Stimulated activated naive CD8-positive, alpha-beta T cell treated with anti-CD3 and anti-CD28 coated beads, Interleukin-15, Interleukin-2, amounts not matched to agents 100 ng/mL and 50 ng/mL, for 24 hours (primary cell): ENCODE results near the gene ARAF.
A peak's percentile ranks its signal among the peaks of the same experiment; 100 is the strongest.

Source experiments
- H3K27ac Mint-ChIP-seq: one replicate; pipeline ENCODE4 v1.8.0; 2021; ENCODE audit warnings: mild to moderate bottlenecking, mixed read lengths
- H3K27me3 Mint-ChIP-seq: one replicate; pipeline ENCODE4 v1.8.0; 2021; ENCODE audit warnings: mixed read lengths
- H3K36me3 Mint-ChIP-seq: one replicate; pipeline ENCODE4 v1.8.0; 2021; ENCODE audit warnings: low read depth, mixed read lengths
- H3K4me1 Mint-ChIP-seq: one replicate; pipeline ENCODE4 v1.8.0; 2021; ENCODE audit warnings: low read depth, mixed read lengths
- H3K4me3 Mint-ChIP-seq: one replicate; pipeline ENCODE4 v1.8.0; 2021; ENCODE audit warnings: mild to moderate bottlenecking, mixed read lengths
- H3K9me3 Mint-ChIP-seq: one replicate; pipeline ENCODE4 v1.8.0; 2021; ENCODE audit warnings: mixed read lengths

The ARAF gene

DNA sequence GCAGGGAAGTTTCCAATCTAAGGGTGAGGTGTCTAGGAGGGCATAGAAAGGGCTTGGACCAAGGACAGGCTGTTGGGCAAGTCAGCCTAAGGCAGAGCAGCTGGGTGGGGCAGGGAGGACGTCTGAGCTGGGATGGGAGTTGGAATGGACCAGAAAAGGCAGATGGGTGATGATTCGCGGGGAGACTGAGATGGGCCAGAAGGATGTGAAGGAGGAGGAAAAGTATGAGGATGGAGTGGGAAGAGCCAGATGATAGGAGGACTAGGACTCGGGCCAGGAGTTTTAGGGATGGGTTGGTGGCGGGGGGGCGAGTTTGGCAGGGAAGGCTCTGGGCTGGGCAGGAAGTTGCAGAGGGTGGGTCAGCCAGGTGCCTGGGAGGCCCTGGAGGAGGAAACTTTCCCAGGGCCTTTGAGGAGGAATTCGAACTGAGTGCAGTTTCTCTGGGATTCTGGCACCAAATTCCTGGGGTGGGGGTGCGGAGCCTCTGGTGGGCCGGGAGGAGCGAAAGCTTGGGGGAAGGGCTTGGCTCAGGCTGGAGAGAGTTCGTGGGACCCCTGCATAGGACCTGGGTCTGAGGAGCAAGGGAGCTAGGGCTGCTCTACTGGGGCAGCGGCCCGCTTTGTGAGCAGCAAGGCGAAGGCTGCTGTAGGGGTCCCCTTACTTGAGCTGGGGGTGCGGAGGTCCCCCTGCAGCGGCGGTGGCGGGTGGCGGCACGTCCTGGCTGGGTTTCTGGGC, 12.5 kb downstream of the ARAF start:
- Mint-ChIP-seq H3K36me3 (peaks cover 23% of the 10 kb centered on the region), H3K27me3 (peaks cover 9% of the 10 kb centered on the region), H3K9me3 (no peaks in the 10 kb centered on the region), H3K4me3 (peak overlapping the region; percentile 6), H3K4me1 (peaks cover 10% of the 10 kb centered on the region), H3K27ac (no peak overlapping the region)

DNA sequence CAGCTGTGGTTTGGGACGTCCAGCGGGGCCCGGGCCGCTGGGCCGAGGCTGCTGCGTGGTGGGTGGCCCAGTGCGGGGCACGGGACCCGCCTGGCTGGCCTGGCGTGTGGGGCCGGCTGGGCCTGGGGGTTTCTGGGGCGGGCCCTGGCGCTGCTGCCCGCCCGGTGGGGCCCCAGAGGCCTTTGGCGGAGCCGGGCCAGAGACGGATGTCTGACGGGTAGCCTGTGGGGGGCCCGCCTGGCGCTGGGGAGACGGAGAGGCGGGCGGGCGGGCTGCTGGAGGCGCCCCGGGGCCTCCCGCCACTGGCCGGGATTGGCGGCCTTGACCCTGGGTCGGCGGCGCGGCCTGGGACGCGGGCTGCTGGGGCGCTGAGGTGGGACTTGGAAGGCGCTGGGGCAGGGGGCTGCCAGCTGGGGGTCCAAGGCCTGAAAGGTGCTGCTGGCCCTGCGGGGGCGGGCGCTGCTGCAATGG, 13.1 kb downstream of the ARAF start:
- H3K4me1 Mint-ChIP-seq = peaks cover 13% of the 10 kb centered on the region
- H3K36me3 Mint-ChIP-seq = peaks cover 20% of the 10 kb centered on the region
- no peaks in the 10 kb centered on the region for H3K9me3 Mint-ChIP-seq
- H3K4me3 Mint-ChIP-seq = no peak overlapping the region
- H3K27me3 Mint-ChIP-seq = peaks cover 9% of the 10 kb centered on the region
- H3K27ac Mint-ChIP-seq = no peak overlapping the region

DNA sequence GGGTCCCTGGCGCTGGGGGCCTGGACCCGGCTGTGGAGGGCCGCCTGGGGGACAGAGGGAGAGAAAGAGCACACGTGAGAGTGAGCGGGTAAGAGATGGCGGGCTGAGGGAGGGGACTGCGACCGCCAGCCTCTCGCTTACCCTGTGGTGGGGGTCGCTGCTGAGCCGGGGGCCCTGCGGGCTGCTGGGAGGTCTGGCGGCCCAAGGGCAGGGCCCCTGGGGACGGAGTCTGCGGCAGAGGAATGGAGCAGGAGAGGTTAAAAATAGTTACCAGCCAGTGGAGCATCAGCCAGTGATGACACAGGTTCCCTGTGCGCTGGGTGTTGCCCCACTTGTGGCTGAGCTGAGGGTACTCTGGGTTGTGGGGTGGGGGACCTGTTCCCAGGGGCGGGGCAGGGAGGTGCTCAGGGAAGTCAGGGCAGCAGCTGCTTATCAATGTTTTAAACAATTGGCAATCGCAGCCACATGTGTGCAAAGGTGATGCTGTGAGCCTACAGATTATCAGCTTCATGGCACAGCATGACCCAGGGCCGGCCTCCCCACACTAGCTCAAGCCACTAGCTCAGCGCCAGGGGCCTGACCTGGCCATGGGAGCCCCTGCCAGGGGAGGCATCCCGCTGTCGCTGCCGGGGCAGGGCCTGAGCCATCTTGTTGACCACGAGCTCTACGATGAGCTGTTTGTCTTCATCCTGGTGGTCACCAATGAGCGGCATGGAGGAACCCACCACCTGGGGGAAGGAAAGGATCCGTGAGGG, 13.7 kb downstream of the ARAF start:
- peaks cover 17% of the 10 kb centered on the region for H3K36me3 Mint-ChIP-seq
- peaks cover 18% of the 10 kb centered on the region for H3K4me1 Mint-ChIP-seq
- no peaks in the 10 kb centered on the region for H3K9me3 Mint-ChIP-seq
- no peak overlapping the region for H3K4me3 Mint-ChIP-seq
- no peak overlapping the region for H3K27ac Mint-ChIP-seq
- peaks cover 9% of the 10 kb centered on the region for H3K27me3 Mint-ChIP-seq

DNA sequence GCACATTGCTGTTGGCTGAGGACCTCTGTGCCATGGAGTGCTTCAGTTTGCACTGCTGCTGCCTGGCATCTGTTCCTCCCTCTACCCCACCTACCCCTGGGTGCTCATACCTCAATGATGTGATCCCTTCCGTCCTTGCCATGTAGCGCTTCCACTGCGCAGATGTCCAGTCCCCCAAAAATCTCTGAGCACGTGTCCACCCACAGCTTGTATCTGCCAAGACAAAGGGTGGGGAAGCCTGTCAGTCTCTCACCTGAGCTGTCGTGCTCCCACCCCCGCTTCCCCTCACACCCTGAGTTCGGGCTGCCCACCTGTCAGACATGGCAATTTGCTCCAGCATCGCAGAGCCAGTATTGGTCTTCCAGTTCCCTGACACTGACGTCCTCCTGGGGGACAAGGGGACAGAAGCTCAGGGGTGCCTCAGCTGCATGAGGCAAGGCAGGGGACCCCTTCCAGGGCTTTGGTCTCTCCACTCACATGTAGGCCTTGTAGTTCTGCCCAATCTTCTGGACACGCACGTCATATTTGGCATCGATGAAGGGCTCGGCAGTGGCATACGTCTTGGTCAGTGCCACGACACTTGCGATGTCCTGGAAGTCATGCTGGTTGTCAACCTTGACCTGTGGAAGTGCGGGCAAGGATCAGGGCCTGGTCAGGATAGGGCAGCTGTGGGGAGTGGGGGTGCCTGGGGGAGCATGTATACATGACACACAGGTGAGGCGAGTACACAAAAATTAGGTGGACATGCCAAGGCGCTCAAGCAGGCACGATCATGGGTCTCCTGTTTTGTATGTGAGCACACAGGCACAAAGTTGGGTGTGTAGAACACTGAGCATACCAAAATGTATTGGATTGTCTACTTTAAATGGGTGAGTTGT, 15.3 kb downstream of the ARAF start:
- Mint-ChIP-seq H3K27ac (no peak overlapping the region), H3K4me1 (peaks cover 26% of the 10 kb centered on the region), H3K9me3 (no peaks in the 10 kb centered on the region), H3K4me3 (no peak overlapping the region), H3K27me3 (peaks cover 9% of the 10 kb centered on the region), H3K36me3 (peaks cover 11% of the 10 kb centered on the region)

DNA sequence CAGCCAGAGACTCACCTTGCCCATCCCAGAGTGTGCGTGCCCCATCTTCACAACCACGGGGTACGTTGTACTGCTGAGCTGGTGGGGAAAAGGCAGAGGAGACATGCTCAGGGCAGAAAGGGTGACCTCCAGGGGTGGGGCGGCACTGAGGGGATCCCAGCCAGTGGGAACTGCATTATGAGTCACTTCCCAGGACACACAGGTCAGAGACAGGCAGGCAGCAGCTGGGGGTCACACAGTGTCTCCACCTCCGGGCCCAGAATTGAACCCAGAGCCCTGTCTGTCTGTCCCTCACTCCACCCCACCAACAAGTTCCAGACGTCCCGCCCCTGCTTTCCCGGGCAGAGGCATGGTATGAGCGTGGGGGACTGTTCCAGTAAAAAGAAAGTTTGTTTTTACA, 16.4 kb downstream of the ARAF start:
- H3K36me3 Mint-ChIP-seq = no peaks in the 10 kb centered on the region
- no peak overlapping the region for H3K27ac Mint-ChIP-seq
- H3K4me3 Mint-ChIP-seq = no peak overlapping the region
- H3K27me3 Mint-ChIP-seq = peaks cover 9% of the 10 kb centered on the region
- peaks cover 36% of the 10 kb centered on the region for H3K4me1 Mint-ChIP-seq
- H3K9me3 Mint-ChIP-seq = no peaks in the 10 kb centered on the region

DNA sequence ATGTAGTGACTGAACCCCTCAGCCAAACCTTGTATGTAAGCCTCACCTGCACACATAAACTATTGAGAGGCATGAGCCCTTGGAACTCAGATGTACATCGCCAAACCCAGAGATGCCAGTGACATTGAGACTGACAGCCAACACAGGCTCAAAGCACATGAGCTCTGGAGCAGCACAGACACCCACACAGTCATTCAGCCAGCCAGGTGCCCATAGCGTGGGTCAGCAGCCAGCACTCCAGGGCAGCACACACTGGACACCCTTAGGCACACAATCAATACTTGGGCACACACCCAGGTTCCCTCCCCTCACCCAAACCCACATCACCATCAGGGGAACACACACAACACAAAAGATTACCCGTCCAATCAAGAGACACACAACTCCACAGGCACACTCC, 16.9 kb downstream of the ARAF start:
- Mint-ChIP-seq H3K4me3 (no peak overlapping the region), H3K36me3 (no peaks in the 10 kb centered on the region), H3K27ac (no peak overlapping the region), H3K9me3 (no peaks in the 10 kb centered on the region), H3K27me3 (peaks cover 9% of the 10 kb centered on the region), H3K4me1 (peaks cover 41% of the 10 kb centered on the region)

DNA sequence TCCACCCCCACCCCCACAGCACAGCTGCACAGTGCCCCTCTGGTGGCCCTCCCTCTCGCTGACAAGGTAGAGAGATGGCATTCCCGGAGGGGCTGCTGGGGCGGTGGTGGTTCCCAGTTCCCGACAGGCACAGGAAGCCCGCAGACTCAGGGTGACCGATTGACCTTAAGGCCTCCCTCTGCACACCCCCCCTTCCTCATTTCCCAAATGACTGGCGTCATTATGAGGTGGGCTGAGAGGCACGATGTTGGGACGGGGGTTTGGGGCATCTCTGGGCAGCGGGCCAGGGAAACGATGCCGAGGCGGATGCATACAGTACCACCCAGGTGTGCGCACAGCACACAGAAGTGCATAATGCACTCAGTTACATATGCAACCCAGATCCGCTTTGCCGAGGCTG, 17.7 kb downstream of the ARAF start:
- H3K27me3 Mint-ChIP-seq = peaks cover 4% of the 10 kb centered on the region
- H3K27ac Mint-ChIP-seq = no peak overlapping the region
- H3K36me3 Mint-ChIP-seq = peaks cover 2% of the 10 kb centered on the region
- no peaks in the 10 kb centered on the region for H3K9me3 Mint-ChIP-seq
- peaks cover 42% of the 10 kb centered on the region for H3K4me1 Mint-ChIP-seq
- H3K4me3 Mint-ChIP-seq = no peak overlapping the region

DNA sequence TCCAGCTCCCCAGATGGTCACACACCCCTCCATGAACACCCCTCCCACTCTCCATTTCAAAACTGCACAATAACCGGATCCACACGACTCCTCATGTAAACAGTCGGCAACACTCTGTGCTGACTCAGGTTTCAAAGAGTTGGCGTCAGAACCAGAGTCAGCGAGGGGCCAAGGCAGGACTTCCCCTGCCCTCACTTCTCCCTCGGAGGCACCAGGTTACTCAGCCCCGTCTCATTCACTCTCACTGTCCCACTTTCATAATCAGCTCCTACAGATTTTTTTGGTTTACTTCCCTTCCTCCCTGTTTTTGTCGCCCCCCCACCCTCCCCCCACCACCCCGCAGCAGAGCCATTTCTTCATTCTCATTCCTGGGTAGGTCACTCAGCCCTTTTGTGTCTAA, 18.5 kb downstream of the ARAF start:
- Mint-ChIP-seq H3K4me1 (peaks cover 50% of the 10 kb centered on the region), H3K36me3 (peaks cover 5% of the 10 kb centered on the region), H3K27me3 (peaks cover 4% of the 10 kb centered on the region), H3K27ac (no peak overlapping the region), H3K4me3 (no peak overlapping the region), H3K9me3 (no peaks in the 10 kb centered on the region)

DNA sequence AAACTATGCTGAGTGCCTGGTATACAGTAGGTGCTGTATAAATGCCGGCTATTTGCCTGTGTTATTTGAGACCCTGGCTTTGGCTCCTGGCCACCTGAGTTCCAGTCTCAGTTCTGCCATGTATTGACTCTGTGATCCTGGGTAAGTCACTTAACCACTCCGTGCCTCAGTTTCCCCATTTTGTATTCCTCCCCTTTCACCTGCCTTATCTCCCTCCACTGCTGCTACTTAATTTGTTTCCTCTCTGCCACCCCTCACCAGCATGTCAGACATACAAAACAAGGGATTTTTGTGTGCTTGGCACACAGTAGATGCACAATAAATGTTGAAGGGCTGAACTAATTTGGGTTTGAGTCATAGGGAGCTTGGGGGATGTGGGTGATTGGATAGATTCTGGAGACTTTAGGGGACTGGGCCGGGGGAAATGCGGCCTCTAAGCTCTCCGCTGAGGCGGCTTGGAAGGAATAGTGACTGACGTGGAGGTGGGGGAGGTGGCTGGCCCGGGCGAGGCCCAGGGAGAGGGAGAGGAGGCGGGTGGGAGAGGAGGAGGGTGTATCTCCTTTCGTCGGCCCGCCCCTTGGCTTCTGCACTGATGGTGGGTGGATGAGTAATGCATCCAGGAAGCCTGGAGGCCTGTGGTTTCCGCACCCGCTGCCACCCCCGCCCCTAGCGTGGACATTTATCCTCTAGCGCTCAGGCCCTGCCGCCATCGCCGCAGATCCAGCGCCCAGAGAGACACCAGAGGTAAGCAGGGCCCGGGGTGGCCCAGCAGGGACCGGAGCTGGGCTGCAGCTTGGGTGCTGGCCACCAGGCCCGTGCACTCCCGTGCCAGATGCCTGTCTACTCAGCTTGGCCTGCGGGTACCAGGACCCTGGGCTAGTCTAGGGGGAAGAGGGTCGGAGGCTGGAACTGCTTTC, 21.0 kb downstream of the ARAF start, which contains the start of gene TIMP1:
Gene TIMP1 (plus strand): TSS at position 706 of the 917 bp plus-strand sequence. CDS start 980 bp downstream, outside the sequence.
- H3K9me3 Mint-ChIP-seq = no peaks in the 10 kb centered on the region
- peaks cover 54% of the 10 kb centered on the region for H3K4me1 Mint-ChIP-seq
- peak within 1 kb of the TSS; percentile 65 for H3K27ac Mint-ChIP-seq
- H3K27me3 Mint-ChIP-seq = peaks cover 1% of the 10 kb centered on the region
- H3K36me3 Mint-ChIP-seq = peaks cover 5% of the 10 kb centered on the region
- H3K4me3 Mint-ChIP-seq = peak within 1 kb of the TSS; percentile 51

DNA sequence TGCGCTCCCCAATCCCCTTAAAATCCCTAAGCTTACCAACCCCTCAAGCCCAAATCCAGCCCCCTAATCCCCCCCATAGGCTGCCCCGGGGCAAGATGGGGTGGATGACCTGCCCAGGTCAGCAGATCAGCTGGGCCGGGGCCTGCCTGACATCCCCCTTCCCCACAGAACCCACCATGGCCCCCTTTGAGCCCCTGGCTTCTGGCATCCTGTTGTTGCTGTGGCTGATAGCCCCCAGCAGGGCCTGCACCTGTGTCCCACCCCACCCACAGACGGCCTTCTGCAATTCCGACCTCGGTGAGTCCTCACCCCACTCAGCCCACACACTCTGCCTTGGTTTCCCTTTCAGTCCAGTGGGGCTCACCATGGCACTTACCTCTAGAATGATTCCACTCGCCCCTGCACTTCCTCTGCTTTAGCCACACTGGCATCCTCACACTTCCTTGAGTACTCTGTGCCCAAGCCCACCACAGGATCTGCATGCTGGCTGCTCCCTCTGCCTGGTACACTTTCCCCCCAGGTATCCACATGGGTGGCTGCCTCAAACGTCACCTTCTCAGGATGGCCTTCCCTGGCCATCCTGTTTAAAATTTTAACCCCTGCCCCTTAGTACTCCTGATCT, 22.3 kb downstream of the ARAF start:
- Mint-ChIP-seq H3K27ac (peak overlapping the region; percentile 26), H3K36me3 (peaks cover 5% of the 10 kb centered on the region), H3K27me3 (no peaks in the 10 kb centered on the region), H3K9me3 (no peaks in the 10 kb centered on the region), H3K4me3 (peak overlapping the region; percentile 51), H3K4me1 (peaks cover 54% of the 10 kb centered on the region)

DNA sequence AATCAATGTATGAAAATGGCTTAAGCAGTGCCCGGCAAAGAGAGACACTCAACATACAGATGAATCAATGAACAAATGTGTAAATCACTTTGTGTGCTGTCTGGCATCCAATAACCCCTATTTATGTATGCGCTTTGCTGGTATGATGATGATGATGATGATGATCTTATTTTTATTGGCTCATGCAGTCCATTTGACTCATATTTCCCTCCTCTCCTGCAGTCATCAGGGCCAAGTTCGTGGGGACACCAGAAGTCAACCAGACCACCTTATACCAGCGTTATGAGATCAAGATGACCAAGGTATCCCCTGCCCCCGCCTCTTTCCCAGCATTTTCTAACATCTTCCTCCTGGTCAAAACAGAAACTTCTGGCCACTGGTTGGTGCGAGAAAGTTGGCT, 23.7 kb downstream of the ARAF start:
- Mint-ChIP-seq H3K4me3 (no peak overlapping the region), H3K27ac (no peak overlapping the region), H3K27me3 (no peaks in the 10 kb centered on the region), H3K9me3 (no peaks in the 10 kb centered on the region), H3K36me3 (peaks cover 5% of the 10 kb centered on the region), H3K4me1 (peaks cover 47% of the 10 kb centered on the region)

DNA sequence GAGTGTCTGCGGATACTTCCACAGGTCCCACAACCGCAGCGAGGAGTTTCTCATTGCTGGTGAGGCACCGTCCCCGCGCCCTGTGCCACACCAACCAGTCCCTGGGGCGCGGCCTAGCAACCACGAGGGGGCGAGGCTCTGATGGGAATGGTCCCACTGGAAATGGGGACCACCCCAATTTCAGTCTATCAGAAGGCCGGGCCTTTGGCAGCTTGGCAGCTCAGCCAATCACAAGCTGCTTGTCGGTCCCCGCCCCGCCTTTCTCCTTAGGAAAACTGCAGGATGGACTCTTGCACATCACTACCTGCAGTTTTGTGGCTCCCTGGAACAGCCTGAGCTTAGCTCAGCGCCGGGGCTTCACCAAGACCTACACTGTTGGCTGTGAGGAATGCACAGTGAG, 24.3 kb downstream of the ARAF start:
- Mint-ChIP-seq H3K4me3 (no peak overlapping the region), H3K27ac (no peak overlapping the region), H3K27me3 (no peaks in the 10 kb centered on the region)

DNA sequence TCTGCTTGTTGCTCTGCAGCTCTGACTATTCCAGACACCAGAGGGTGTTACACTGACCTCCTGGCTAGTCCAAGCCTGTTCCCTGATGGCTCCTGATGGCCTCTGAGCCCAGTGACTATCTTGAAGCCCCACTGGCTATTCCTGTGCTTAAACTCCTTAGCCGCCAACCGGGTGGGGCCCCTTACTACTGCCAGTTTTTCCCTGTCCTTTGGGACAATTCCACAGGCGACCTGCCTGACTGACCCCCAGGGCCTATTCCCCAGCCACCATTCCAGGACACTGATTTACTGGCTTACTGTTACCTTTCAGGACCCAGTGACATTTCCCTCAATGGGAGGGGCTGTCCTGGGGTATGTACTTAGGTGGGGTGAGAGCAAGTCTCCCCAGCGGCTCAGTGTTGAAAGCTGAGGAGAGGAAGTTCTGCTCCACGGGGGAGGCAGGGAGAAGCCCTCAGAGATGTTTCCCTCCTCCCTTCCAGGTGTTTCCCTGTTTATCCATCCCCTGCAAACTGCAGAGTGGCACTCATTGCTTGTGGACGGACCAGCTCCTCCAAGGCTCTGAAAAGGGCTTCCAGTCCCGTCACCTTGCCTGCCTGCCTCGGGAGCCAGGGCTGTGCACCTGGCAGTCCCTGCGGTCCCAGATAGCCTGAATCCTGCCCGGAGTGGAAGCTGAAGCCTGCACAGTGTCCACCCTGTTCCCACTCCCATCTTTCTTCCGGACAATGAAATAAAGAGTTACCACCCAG, 25.2 kb downstream of the ARAF start:
- H3K27ac Mint-ChIP-seq = no peak overlapping the region
- H3K4me3 Mint-ChIP-seq = no peak overlapping the region
- H3K27me3 Mint-ChIP-seq = no peaks in the 10 kb centered on the region
- no peaks in the 10 kb centered on the region for H3K9me3 Mint-ChIP-seq
- H3K36me3 Mint-ChIP-seq = peaks cover 5% of the 10 kb centered on the region
- peaks cover 39% of the 10 kb centered on the region for H3K4me1 Mint-ChIP-seq

More for the DNA sequence above, 24.3 kb downstream of the ARAF start:
- peaks cover 44% of the 10 kb centered on the region for H3K4me1 Mint-ChIP-seq
- H3K9me3 Mint-ChIP-seq = no peaks in the 10 kb centered on the region
- H3K36me3 Mint-ChIP-seq = peaks cover 5% of the 10 kb centered on the region
